T-helper 1 cell (primary cell): ENCODE results near the gene NELFA.

Source experiments
- DNase-seq, 5 donors: peaks; one replicate each; pipeline ENCODE4 v3.0.0-alpha.2; 2012 to 2020

The NELFA gene

DNA sequence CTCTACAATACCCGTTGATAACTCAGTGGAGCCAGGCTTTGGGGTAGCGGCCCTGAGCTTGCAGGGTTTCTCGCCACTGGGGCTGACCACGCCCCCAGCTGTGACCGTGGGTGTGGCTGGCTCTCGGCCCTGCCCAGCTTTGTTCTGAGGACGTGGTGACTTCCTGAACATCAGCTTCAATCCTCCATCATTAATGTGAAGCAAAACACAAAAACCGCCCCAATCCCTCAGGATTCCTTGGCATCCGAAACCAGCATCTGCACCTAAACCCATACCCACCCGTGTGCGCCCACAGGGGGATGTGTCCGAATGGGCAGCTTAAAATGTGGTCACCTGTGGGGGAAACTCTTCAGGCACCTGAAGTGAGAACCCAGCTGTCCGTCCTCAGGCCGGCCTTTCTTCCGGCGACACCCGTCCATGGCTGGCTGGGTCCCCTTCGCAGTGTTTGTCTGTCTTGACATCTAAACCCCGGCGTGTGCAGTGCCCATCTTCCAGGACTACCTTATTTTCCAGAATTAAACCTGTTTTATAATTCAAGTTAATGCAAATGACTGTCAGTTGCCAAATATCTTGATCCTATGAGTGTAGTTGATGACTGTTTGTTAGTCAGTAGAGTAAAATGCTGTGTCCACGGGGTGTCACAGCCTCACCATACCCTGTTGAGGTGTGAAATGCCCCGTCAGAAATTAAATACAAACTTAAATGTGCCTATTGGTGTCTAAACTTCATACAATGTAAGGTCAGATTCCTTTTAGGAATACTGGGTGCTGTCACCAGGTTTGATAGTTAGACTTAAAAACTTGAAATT lies 27.3 kb downstream of the NELFA start:
- no peak for DNase-seq

DNA sequence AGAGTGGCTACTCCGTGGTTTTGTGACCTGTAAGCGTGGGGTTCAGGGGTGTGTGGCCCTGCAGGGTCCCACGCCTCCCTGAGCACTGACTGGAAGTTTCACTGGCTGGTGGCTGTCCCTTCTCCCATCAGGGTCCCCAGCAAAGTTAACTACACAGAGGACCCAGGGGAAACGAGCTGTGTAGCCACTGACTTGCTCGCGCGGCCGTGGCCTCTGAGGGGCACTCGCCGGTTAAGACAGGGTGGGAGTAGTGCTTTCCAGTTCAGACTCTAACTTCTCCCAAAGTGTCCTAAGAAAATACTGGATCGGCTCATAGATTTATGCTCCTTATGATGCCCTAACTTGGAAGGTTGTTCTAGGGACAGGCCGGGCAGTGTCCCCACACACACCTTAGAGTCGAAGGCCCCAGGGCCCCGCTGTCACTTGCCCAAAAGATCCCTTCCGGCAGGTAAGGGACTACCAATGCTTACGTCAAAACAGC lies 28.2 kb downstream of the NELFA start:
- no peak for DNase-seq

DNA sequence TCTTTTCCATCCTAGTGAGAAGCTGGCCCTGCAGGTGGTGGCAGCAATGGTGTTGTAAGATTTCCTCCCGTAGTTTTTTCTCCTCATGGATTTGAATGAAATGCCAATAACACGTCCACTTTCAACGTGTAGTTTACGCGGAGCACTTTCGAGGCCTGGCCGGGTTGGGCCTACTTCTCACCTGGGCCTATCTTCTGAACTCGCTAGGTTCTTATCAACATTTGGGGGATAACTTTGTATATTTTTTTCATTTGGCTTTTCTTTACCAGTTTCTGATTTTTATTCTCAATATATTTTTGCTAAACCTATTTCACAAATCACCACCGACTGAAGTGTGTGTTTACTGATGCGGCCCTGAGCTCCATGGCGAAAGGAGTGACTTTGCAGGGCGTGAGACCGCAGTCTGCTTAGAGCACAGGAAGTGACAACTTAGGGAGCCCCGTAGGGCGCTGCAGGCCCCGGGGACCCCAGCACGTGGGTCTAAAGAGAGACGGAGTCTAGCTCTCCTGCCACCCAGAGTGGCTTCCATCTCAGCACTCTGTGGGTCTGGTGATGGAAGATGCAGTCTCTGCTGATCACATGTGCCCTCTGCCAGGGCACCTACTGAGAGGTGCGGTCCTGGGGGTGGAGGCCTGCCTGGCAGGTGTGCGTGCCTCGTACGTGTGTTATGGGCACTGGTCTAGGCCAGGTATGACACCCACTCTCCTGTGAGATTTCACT lies 29.1 kb downstream of the NELFA start:
- no peak for DNase-seq

DNA sequence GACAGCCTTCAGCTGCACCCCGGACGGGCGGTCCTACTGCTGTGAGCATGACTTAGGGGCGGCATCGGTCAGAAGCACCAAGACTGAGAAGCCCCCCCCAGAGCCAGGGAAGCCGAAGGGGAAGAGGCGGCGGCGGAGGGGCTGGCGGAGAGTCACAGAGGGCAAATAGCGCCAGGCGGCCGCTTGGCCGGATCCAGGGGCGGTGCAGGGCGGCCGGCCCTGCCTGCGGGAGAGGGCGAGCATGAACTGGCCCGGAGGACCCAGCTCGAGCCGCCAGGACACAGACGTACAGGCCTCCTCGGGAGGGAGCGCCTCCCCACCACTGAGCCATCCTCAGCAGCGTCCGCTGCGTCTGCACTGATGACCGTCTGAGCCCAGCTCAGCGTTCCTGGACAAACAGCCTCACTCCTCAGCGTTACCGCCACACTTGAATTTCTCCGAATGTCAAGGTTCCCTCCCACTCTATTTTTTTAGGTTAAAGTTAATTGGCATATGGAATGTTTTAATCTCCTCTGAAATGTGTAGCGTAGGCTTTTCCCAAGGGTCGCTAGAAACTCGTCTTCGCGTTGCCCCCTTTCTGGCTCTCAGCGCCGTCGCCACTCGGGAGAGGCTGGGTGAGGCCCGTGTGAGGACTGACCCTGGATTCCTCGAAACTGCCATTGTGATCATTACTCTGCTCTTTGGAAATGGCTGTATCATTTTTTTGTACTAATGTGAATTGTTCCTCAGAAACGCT lies 29.9 kb downstream of the NELFA start:
- DNase-seq: no peak

DNA sequence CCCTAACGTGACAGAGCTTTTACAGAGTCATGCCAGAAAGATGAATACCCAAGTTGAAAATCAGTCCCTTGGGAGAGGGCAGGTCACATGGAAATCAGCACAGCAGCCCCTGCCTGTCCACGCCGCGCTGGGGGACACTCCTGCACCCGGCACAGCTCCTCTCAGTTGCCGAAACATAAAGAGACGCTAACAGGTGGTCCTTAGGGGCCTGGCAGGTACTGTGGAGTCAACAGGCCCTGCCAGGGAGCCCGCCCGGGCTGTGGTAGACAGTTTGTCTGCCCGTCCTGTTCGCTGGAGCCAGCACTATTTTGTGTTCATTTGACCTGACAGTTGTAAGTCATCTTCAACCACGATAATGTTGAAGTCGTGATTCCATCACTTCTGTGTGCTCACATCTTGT lies 30.5 kb downstream of the NELFA start:
- DNase-seq: no peak

DNA sequence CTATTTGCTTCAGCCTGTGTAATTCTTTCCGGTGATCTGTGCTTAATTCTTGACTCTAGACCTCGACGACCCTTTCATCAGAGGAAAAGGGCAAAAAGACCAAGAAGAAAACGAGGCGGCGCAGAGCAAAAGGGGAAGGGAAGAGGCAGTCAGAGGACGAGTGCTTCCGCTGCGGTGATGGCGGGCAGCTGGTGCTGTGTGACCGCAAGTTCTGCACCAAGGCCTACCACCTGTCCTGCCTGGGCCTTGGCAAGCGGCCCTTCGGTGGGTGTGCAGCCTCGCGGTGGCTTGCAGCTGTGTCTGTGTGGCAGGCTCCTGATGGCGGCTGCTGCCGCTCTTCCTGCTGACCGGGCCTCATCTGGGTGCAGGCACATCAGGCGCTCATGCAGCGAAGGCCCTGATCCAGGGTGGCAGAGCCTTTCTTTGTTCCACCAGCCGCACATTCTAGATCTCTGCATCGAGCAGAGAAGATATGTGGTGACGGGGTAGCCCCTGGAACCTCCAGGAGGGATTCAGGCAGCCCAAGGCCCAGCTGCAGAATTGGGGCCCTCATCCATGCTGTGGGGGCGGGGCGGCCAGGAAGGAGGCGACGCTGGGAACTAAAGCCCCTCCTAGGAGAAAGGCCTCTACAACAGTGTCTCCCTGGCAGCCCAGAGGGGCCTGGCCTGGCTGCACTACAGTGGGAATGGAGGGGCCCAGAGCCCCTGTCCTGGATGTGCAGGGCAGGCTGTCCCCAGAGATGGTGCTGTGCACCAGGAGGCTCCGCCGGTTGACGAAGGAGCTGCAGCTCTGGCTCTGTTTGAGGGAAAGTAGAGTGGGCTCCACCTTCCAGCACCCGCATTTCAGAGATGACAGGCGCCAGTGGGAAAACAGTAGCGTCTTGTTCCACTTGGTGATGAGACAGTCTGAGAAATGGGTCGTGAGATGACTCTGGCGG lies 32.1 kb downstream of the NELFA start:
- no peak for DNase-seq

DNA sequence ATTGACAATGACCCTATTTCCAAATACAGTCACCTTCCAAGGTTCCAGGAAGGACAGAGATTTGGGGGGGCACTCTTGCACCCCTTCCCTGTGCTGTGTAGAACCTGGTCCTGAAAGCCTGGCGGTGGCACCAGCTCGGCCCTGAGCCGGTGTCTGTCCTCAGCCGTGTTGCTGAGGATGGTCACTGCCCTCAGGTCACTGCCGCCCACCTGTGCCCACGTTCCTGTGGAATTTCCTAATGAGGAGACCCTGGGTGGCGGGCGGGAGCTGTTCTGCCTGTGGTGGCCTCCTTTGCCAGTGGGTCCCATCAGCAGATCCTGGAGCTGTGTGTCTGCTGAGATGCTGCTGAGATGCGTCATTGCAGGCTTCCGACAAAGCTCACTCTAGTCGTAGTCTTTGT lies 32.9 kb downstream of the NELFA start:
- DNase-seq: no peak

DNA sequence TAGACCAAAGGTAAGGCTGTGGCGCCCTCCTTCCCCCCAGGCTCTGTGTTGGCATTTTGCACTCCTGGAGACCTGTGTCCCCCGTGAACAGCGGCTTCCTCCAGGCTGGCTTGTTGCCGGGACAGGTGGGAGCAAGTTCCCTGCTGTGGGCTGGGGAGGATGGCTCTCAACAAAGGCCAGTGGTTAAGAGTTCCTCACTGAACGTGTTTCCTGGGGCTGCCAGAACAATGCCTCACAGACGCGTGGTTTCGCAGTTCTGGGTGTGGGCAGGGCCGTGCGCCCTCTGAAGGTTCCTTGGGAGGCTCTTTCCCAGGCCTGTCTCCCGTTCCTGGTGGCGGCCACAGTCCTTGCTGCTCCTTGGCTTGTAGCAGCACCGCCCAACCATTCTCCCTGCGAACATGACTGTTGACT lies 33.4 kb downstream of the NELFA start:
- DNase-seq: no peak

DNA sequence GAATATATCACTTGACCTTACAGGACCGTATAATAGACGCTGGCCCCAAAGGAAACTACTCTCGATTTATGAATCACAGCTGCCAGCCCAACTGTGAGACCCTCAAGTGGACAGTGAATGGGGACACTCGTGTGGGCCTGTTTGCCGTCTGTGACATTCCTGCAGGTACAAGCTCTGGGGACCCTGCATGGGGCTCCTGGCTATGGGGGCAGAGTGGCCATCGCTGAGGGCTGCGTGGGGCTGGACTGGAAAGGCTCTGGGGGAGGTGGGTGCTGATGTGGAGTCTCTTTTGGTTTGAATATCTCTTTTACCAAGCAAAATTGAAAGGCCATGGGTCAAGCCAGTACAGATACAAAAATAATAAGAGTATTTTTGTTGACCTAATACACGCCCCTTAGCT lies 33.9 kb downstream of the NELFA start:
- no peak for DNase-seq

DNA sequence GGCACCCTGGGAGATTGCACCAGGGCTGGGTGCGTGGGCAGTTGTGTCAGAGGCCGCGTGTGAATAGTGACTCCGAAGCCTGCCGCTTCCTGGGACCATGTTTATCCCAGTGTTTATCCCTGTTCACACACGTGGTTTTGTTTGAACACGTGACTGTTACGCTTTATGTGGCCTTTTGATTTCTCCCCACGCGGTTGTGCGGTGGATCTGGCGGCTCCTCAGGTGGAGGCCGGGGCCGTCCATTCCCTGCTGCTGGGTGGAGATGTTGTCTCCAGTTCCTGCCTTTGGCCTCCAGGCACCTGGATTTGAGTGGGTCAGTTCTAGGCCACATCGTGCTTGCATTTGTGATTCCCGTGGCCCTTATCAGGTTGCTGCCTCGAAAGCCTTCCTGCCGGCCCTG lies 35.1 kb downstream of the NELFA start:
- DNase-seq: no peak

DNA sequence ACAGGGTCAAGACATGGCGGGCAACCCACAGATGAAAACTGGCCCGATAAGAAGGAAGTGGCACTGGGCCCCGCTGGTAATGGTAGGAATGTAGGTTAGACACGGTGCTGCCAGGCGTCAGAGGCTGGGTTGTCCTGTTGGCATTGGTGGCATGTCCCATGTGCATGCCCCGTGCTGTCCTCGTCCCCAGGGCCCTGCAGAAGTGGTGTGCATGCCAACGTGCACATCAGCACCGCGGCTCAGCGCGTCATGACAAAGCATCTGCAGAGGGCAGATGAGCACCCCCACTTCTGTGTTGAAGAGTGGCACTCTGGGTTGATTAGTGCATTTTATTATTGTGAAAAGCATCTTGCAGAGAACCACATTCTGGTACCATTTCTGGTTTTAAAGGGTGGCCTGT lies 35.6 kb downstream of the NELFA start:
- DNase-seq: no peak

DNA sequence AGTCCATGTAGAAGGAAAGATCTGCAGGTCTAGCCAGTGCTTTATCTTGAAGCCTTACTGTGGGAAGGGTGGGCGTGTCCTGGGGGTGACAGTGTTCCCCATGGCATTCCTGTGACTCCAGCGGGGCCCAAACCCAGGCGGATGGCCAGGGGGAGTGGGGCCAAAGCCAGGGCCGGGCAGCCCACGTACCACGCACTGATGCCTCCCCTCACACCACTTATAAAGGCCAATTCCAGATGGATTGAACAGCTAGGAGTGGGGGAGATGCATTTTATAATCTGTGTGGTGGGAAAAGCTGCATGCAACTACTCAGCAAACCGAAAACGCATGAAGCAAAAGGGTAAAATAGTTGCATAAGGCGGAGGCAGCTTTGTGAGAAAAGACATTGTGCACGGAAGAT lies 36.4 kb downstream of the NELFA start:
- DNase-seq: no peak

DNA sequence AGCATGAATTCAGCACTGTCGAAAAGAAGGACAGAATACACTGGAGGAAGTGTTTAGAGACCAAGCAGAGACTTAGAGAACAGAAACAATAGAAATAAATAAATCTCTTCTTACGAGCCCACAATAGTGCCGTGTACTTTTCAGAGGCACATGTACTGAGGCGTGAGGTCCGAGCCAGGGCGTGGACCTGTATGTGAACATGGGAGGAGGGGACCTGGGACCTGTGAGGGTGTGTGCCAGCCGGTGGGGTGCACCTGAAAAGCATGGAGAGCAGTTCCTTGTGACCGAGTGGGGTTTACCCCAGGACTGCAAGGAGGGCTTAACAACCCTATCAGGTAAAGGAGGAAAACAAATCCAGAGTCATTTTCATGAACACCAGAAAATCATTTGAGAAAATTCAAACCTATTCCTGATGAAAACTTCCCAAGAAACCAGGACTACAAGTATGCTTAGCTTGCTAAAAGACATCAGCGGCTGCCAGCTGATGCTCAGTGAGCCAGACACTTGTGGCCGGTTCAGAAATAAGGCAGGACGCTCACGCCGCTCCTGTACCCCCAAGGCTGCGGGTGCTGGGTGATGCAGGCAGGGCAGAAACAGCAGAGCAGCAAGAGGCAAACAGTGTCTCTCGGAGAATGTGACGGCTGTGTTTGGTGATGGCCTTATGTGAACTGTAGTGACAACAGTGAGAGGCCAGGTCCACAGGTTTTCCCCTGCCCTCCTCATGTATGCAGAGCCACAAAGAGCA lies 37.1 kb downstream of the NELFA start:
- DNase-seq: no peak

DNA sequence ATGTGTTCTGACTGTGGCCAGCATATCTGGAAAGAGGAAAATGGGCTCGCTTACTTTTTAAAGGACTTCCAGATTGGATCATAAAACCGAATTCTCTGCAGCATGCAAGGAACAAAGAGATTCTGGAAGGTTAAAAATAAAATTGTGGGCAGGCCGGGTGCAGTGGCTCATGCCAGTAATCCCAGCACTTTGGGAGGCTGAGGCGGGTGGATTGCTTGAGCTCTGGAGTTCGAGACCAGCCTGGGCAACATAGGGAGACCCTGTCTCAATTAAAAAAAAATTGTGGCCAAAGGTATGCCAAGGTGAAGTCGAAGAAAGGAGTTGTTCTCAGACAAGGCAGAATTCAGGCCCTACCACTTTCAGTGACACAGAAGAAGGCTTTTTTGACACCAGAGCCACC lies 37.8 kb downstream of the NELFA start:
- DNase-seq: no peak

DNA sequence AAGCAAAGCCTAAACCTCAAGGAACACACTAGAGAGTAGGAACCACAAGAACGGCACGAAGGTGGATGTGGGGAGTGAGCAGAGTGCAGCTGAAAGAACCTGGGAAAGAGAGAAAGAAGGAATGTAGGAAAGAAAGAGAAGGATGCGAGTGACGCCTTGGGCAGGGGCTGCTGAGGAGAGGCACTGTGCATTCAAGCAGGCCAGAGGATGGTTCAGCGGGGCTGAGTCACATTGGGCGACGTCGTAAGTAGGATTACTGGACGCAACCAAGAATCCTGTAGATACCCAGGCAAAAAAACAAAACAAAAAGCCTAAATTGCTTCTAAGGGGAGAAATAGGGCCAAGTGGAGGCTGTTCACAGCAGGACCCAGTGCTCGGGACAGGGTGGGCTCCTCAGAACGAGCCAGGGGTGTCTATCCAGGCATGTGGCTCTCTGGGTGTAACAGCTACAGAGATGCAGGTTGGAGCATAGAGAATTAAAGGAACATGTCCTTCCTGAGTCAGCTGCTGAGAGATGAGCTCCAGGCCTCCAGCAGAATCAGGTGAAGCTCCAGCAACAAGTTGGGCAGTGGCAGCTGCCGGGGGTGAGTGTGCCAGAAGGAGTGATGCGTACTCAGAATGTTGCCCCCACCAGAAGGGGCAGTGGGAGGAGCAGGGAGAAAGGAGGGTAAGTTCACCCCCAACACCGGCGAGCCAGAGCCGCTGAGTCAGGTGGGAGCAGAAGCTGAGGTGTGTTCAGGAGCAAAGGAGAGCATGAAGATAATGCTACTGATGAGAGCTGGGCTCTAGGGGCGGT lies 38.6 kb downstream of the NELFA start:
- no peak for DNase-seq

DNA sequence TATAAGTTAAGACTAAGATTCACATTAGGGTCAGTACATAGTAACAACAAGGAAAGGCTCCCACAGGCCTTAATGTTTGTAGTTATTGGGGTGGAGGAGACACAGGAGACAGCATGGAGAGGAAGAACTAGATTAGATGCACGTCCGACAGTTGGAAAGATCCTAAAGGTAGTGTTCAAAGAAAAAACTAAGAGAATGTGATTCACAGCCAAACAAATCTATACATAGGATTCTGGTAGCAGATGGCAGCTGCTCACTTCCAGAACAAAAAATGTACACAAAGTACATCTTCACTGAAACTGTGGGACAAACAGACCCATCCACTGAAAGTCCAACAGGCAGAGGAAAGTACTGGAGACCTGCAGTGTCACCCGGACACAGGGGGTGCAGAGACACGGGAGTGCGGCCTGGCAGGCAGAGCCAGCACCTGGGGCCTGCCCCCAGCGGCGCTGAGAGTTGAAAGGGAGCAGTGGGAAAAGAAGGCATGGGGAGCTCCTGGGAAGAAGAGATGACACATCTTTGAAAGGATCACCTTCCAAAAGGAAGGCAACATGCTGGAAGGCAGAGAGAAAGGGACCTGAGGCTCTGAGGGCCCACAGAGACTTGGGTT lies 40.0 kb downstream of the NELFA start:
- DNase-seq: no peak

DNA sequence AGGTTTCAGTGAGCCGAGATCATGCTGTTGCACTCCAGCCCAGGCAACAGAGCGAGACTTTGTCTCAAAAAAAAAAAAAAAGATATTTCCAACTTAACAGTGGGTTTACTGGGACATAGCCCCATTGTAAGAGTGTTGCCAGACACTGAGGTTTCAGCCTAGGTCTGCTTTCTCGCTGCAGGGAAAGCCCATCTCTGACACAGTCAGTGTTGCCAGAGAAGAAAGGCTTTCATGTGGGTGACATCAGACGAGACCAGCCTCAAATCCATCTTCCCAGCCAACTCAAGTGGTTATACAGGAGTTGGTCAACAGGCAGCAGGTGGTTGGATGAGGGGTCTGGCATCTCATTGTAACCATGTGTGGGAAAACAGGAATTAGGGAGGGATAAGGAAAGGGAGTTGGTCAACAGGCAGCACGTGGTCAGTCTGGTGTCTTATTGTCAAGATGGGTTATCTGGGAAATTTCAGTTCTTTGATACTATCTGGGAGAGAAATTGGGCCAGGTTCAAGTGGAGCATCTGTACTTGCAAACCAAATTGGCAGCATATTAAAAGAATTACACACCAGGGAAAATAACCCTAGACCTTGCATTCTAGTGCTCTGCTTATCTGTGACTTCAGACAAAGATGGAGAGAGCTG lies 41.1 kb downstream of the NELFA start:
- no peak for DNase-seq

DNA sequence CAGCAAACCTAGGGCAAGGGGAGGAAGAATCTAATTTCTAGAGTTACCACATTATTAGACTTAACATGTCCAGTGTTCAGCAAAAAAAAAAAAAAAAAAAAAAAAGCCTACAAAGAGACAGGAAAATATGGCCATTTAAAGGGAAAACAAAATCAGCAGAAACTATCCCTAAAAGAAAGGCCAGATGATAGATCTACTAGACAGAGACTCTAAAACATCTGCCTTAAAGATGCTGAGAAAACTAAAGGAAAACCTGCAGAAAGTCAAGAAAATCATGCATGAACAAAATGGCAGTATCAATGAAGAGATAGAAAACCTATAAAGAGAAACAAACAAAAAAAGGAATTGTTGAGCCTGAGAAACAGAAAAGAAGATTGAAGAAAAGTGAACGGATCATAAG lies 43.8 kb downstream of the NELFA start:
- no peak for DNase-seq

DNA sequence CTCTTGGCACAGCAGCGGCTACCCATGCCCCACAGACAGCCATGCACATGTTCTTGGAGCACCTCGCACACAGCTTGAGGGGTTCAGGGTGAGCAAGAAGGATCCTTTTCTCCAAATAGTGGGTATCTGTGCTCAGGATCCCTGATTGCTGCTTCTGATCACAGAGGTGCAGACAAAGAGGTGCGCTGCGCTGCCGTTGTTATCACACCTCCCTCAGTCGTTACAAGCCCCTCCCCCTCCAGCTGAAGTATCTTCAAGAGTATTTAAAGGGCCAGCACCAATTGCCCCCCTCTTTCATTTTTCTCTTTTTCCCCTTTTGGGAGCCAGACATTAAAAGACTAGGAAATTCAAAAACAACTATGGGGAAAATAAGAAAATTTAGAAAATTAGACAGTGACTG lies 44.3 kb downstream of the NELFA start:
- DNase-seq: no peak

DNA sequence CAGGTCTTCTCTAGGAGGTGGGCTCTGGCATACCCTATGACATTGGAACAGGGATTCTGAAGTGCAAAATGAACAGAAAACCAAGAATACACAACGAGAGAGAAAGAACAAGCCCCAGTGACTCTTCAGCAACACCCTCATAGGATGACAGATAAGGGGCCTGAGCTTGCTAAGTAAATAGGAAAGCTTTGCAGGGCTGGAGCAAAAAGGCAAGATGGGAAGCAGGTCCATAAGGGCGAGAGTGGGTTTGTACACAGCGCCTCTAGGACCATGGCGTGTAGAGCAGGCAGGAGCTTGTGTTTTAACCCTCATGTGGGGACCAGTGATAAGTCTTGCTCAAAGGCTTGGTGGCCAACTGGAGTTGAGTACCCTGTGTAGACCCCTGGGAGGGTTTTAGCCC lies 45.8 kb downstream of the NELFA start:
- no peak for DNase-seq
